Choroid plexus epithelial cell (primary cell): ENCODE data around the gene NQO2.
A peak's percentile ranks its signal among the peaks of the same experiment; 100 is the strongest.

Experiments
- DNase-seq: peaks from one replicate; pipeline ENCODE4 v3.0.0-alpha.2; 2010; ENCODE audit warnings: low read depth
- H3K4me3 ChIP-seq: 2 replicates; pipeline ENCODE4 v1.5.1; 2011; ENCODE audit warnings: low read depth, mild to moderate bottlenecking, control low read depth, low read length, moderate library complexity
- CTCF ChIP-seq: conservative IDR thresholded peaks from 2 replicates; pipeline ENCODE4 v1.5.1; 2011; ENCODE audit warnings: low read depth, mild to moderate bottlenecking, control low read depth, inconsistent platforms, low read length, moderate library complexity

NQO2 gene

GRCh38 chr6:2982426-2983117, 17.1 kb upstream of the NQO2 start:
- no peak for DNase-seq
- TF ChIP-seq CTCF, result no peak
- H3K4me3 ChIP-seq, result no peak overlapping the region

- H3K4me3 ChIP-seq, result no peak overlapping the region
- DNase-seq, result no peak
- TF ChIP-seq CTCF, result no peak
These were observed 14.8 kb upstream of the NQO2 start for GRCh38 chr6:2984738-2985406.

- DNase-seq, result peak; percentile 46
- H3K4me3 ChIP-seq, result no peak overlapping the region
These were observed 12.9 kb upstream of the NQO2 start for GRCh38 chr6:2986722-2987221.

GRCh38 chr6:2988094-2988425, 11.6 kb upstream of the NQO2 start:
- TF ChIP-seq CTCF, result no peak
- H3K4me3 ChIP-seq, result peak overlapping the region; percentile 77
- DNase-seq, result no peak

More at GRCh38 chr6:2986722-2987221, 12.9 kb upstream of the NQO2 start:
- no peak for TF ChIP-seq CTCF

- peak overlapping the region; percentile 77 for H3K4me3 ChIP-seq
- peak; percentile 83 for DNase-seq
- peak; percentile 53 for TF ChIP-seq CTCF
These were observed 11.0 kb upstream of the NQO2 start for GRCh38 chr6:2988426-2989331.

GRCh38 chr6:2989332-2990247, 10.1 kb upstream of the NQO2 start:
- H3K4me3 ChIP-seq, result peak overlapping the region; percentile 77
- no peak for TF ChIP-seq CTCF
- peak; percentile 99 for DNase-seq
